ENCODE results near the gene EHD4. TPM values are rescaled to one million over a fixed set of nuclear protein-coding genes. Genes with fewer than 3 reads are reported as not detected.

EHD4 gene
- total and polyA plus RNA-seq, 2 donors (not counting 1 experiment from before 2014, with no cell fraction given), result 19.3 to 22.0 TPM

- no peaks in the 10 kb centered on the region for H3K36me3 ChIP-seq (ENCODE audit: control insufficient read depth, insufficient read depth, low read length)
- DNase-seq (ENCODE audit: low read depth in 2 of 2), result no peak
- no peaks in the 10 kb centered on the region for H3K9me3 ChIP-seq (ENCODE audit: control insufficient read depth, insufficient read depth, low read depth, low read length)
- H3K4me3 ChIP-seq (replicated peaks in 1 of 4; ENCODE audit: control extremely low read depth in 1 of 4, insufficient read depth in 1 of 4, low read depth in 3 of 4, low read length in 4 of 4), result no peak overlapping the region
- H3K9ac ChIP-seq (ENCODE audit: insufficient read depth, low read length), result no peak overlapping the region
- H3K4me1 ChIP-seq (ENCODE audit: control insufficient read depth, extremely low read depth, insufficient read depth, low read length), result no peaks in the 10 kb centered on the region
- no peak for TF ChIP-seq CTCF (conservative IDR thresholded peaks at IDR 0.05 in 1 of 2, IDR thresholded peaks at IDR 0.05 in 1 of 2; ENCODE audit: low read depth in 1 of 2, low read length in 2 of 2)
- no peak for TF ChIP-seq EZH2 (IDR thresholded peaks at IDR 0.05; ENCODE audit: low read length, missing control alignments)
- H3K27ac ChIP-seq (ENCODE audit: insufficient read depth, low read length), result no peak overlapping the region
- H3K27me3 ChIP-seq (ENCODE audit: control insufficient read depth, insufficient read depth, low read length), result no peaks in the 10 kb centered on the region
- no peak overlapping the region for H3K4me2 ChIP-seq (ENCODE audit: extremely low read depth, insufficient read depth, low read length)
- H3K79me2 ChIP-seq (ENCODE audit: control insufficient read depth, insufficient read depth, low read length), result no peaks in the 10 kb centered on the region
- no peaks in the 10 kb centered on the region for H4K20me1 ChIP-seq (ENCODE audit: control insufficient read depth, extremely low read depth, insufficient read depth, low read length)
- no peak overlapping the region for H2AFZ ChIP-seq (ENCODE audit: low read length)
These were observed 112.1 kb downstream of the EHD4 start for GRCh38 chr15:41860049-41860828.

GRCh38 chr15:41858756-41859155, 113.6 kb downstream of the EHD4 start:
- no peak for DNase-seq (ENCODE audit: low read depth in 2 of 2)
- Histone ChIP-seq H4K20me1 (ENCODE audit: control insufficient read depth, extremely low read depth, insufficient read depth, low read length) (no peaks in the 10 kb centered on the region), H3K27me3 (ENCODE audit: control insufficient read depth, insufficient read depth, low read length) (no peaks in the 10 kb centered on the region), H3K4me2 (ENCODE audit: extremely low read depth, insufficient read depth, low read length) (no peak overlapping the region), H3K9ac (ENCODE audit: insufficient read depth, low read length) (no peak overlapping the region), H2AFZ (ENCODE audit: low read length) (no peak overlapping the region), H3K27ac (ENCODE audit: insufficient read depth, low read length) (no peak overlapping the region), H3K4me1 (ENCODE audit: control insufficient read depth, extremely low read depth, insufficient read depth, low read length) (no peaks in the 10 kb centered on the region), H3K4me3 (replicated peaks in 1 of 4; ENCODE audit: control extremely low read depth in 1 of 4, insufficient read depth in 1 of 4, low read depth in 3 of 4, low read length in 4 of 4) (no peak overlapping the region), H3K79me2 (ENCODE audit: control insufficient read depth, insufficient read depth, low read length) (no peaks in the 10 kb centered on the region), H3K36me3 (ENCODE audit: control insufficient read depth, insufficient read depth, low read length) (no peaks in the 10 kb centered on the region), H3K9me3 (ENCODE audit: control insufficient read depth, insufficient read depth, low read depth, low read length) (no peaks in the 10 kb centered on the region)
- TF ChIP-seq EZH2 (IDR thresholded peaks at IDR 0.05; ENCODE audit: low read length, missing control alignments) (no peak), CTCF (conservative IDR thresholded peaks at IDR 0.05 in 1 of 2, IDR thresholded peaks at IDR 0.05 in 1 of 2; ENCODE audit: low read depth in 1 of 2, low read length in 2 of 2) (no peak)

- Histone ChIP-seq H4K20me1 (ENCODE audit: control insufficient read depth, extremely low read depth, insufficient read depth, low read length) (no peaks in the 10 kb centered on the region), H3K4me3 (replicated peaks in 1 of 4; ENCODE audit: control extremely low read depth in 1 of 4, insufficient read depth in 1 of 4, low read depth in 3 of 4, low read length in 4 of 4) (no peak overlapping the region), H3K4me2 (ENCODE audit: extremely low read depth, insufficient read depth, low read length) (no peak overlapping the region), H2AFZ (ENCODE audit: low read length) (no peak overlapping the region), H3K9me3 (ENCODE audit: control insufficient read depth, insufficient read depth, low read depth, low read length) (no peaks in the 10 kb centered on the region), H3K4me1 (ENCODE audit: control insufficient read depth, extremely low read depth, insufficient read depth, low read length) (no peaks in the 10 kb centered on the region), H3K79me2 (ENCODE audit: control insufficient read depth, insufficient read depth, low read length) (no peaks in the 10 kb centered on the region), H3K36me3 (ENCODE audit: control insufficient read depth, insufficient read depth, low read length) (no peaks in the 10 kb centered on the region), H3K9ac (ENCODE audit: insufficient read depth, low read length) (no peak overlapping the region), H3K27ac (ENCODE audit: insufficient read depth, low read length) (no peak overlapping the region), H3K27me3 (ENCODE audit: control insufficient read depth, insufficient read depth, low read length) (no peaks in the 10 kb centered on the region)
- no peak for DNase-seq (ENCODE audit: low read depth in 2 of 2)
- TF ChIP-seq EZH2 (IDR thresholded peaks at IDR 0.05; ENCODE audit: low read length, missing control alignments), result no peak
- TF ChIP-seq CTCF (conservative IDR thresholded peaks at IDR 0.05 in 1 of 2, IDR thresholded peaks at IDR 0.05 in 1 of 2; ENCODE audit: low read depth in 1 of 2, low read length in 2 of 2), result no peak
These were observed 115.0 kb downstream of the EHD4 start for GRCh38 chr15:41857316-41857715.

Measured in fibroblast of lung (primary cell).